H1 (cell line): ENCODE measurements around the gene RGS17. TPM values are rescaled to one million over a fixed set of nuclear protein-coding genes. Genes with fewer than 3 reads are reported as not detected.

Experiments
- CREB1 ChIP-seq: IDR thresholded peaks from 2 replicates; pipeline ENCODE4 v1.6.1; 2012; ENCODE audit warnings: inconsistent platforms
- NANOG ChIP-seq: IDR thresholded peaks from 2 replicates; pipeline ENCODE4 v1.6.1; 2011; ENCODE audit warnings: low read length, low read depth, mild to moderate bottlenecking, inconsistent platforms; ENCODE audit not compliant: insufficient read depth, poor library complexity, severe bottlenecking
- POLR2A ChIP-seq, 2 experiments: IDR thresholded peaks; 1 replicate in 1 of 2; 2 replicates in 1 of 2; pipeline ENCODE4 v1.6.1; 2011; ENCODE audit warnings: low read depth in 2 of 2, low read length in 2 of 2, mild to moderate bottlenecking in 2 of 2; ENCODE audit errors: control extremely low read depth in 1 of 2
- polyA plus RNA-seq, 7 experiments: library from polyadenylated mRNA; depleted of rRNA in 3 of 7; stranded (reverse) in 5 of 7; unstranded in 2 of 7; fragments of >200 nt in 5 of 7; fragments of 200-250 nt in 2 of 7; gene quantifications; 1 replicate in 5 of 7; 2 replicates in 1 of 7; 4 replicates in 1 of 7; pipeline versions ENCODE4 v1.2.1 to v1.2.3, GENCODE V29; 2011 to 2013; ENCODE audit warnings: missing spikeins in 2 of 7, mixed read lengths in 2 of 7
- total RNA-seq: library from RNA; stranded (reverse); fragmentation: NEBNext Ultra II Directional; extraction: Animal tissue kit (Norgen Biotek cat#: 25700); gene quantifications from 2 replicates; pipeline ENCODE4 v1.2.1, GENCODE V29; 2021

RGS17 gene
- total and polyA plus RNA-seq, 2 of the 8 experiments (the other 6 are each of a cell fraction or from before 2014, with no cell fraction given), result 2.0 to 12.2 TPM

- no peak for TF ChIP-seq NANOG
- TF ChIP-seq CREB1, result no peak
- TF ChIP-seq POLR2A (IDR thresholded peaks at IDR 0.05; ENCODE audit: control extremely low read depth in 1 of 2, low read depth in 2 of 2, low read length in 2 of 2), result no peak
Observed at GRCh38 chr6:153117986-153118879, 12.8 kb downstream of the RGS17 start (continued).
